Measurements from ENCODE around the gene PLCH2. TPM values are rescaled to one million over a fixed set of nuclear protein-coding genes. Genes with fewer than 3 reads are reported as not detected.

The PLCH2 gene
- total and polyA plus RNA-seq, 2 donors (not counting 3 experiments of a cell fraction or from before 2014, with no cell fraction given), result 0.19 to 0.31 TPM

DNA sequence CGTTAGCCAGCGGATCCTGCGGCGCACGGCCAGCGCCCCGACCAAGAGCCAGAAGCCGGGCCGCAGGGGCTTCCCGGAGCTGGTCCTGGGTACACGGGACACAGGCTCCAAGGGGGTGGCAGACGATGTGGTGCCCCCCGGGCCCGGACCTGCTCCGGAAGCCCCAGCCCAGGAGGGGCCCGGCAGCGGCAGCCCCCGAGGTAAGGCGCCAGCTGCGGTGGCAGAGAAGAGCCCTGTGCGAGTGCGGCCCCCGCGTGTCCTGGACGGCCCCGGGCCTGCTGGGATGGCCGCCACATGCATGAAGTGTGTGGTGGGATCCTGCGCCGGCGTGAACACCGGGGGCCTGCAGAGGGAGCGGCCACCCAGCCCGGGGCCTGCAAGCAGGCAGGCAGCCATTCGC lies 26.1 kb downstream of the PLCH2 start:
- POLR2A ChIA-PET, result no interaction called here
- H3K4me3 ChIP-seq (replicated peaks in 1 of 3; ENCODE audit: insufficient read depth in 1 of 3, low read depth in 1 of 3, low read length in 3 of 3), result no peak overlapping the region
- no peaks in the 10 kb centered on the region for H3K4me1 ChIP-seq (ENCODE audit: control insufficient read depth, extremely low read depth, insufficient read depth, low read length)
- no peaks in the 10 kb centered on the region for H3K79me2 ChIP-seq (ENCODE audit: control insufficient read depth, insufficient read depth, low read length)
- no peaks in the 10 kb centered on the region for H4K20me1 ChIP-seq (replicated peaks; ENCODE audit: control insufficient read depth, extremely low read depth, insufficient read depth, low read length)
- no peaks in the 10 kb centered on the region for H3K36me3 ChIP-seq (ENCODE audit: control insufficient read depth in 2 of 2, extremely low read depth in 1 of 2, insufficient read depth in 2 of 2, low read length in 2 of 2)
- no peaks in the 10 kb centered on the region for H3K27me3 ChIP-seq (ENCODE audit: control insufficient read depth in 2 of 2, insufficient read depth in 2 of 2, low read length in 2 of 2)
- no peak for FAIRE-seq
- BruUV-seq (replicated peaks), result no TSS peak
- H2AFZ ChIP-seq (ENCODE audit: low read depth, low read length), result no peak overlapping the region
- H3K9ac ChIP-seq (replicated peaks; ENCODE audit: extremely low read depth, insufficient read depth, low read length), result no peak overlapping the region
- DNase-seq (ENCODE audit: low read depth, low spot score), result no peak
- no peaks in the 10 kb centered on the region for H3K9me3 ChIP-seq (replicated peaks; ENCODE audit: control insufficient read depth, insufficient read depth, low read length)
- H3K9me1 ChIP-seq (replicated peaks; ENCODE audit: control insufficient read depth, extremely low read depth, insufficient read depth, low read length), result no peaks in the 10 kb centered on the region
- intact Hi-C loops (cut with micrococcal nuclease) (no loop called here), dilution Hi-C loops (cut with MboI; ENCODE audit: extremely low pct_ligation_motif_present, low sequenced_read_pairs) (no loop called here)
- TF ChIP-seq EZH2 (IDR thresholded peaks at IDR 0.05; ENCODE audit: borderline replicate concordance, low read depth, low read length, severe bottlenecking), result no peak
- TF ChIP-seq JUN (IDR thresholded peaks at IDR 0.05; ENCODE audit: borderline replicate concordance, insufficient read depth, insufficient read length, low read depth), result no peak
- TF ChIP-seq, protein P1, sequence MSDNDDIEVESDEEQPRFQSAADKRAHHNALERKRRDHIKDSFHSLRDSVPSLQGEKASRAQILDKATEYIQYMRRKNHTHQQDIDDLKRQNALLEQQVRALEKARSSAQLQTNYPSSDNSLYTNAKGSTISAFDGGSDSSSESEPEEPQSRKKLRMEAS (IDR thresholded peaks at IDR 0.05; ENCODE audit: insufficient read depth, insufficient read length), result no peak
- no peak for TF ChIP-seq GATA2 (IDR thresholded peaks at IDR 0.05; ENCODE audit: insufficient read depth, insufficient read length, low read depth, low read length)
- TF ChIP-seq, protein P2, sequence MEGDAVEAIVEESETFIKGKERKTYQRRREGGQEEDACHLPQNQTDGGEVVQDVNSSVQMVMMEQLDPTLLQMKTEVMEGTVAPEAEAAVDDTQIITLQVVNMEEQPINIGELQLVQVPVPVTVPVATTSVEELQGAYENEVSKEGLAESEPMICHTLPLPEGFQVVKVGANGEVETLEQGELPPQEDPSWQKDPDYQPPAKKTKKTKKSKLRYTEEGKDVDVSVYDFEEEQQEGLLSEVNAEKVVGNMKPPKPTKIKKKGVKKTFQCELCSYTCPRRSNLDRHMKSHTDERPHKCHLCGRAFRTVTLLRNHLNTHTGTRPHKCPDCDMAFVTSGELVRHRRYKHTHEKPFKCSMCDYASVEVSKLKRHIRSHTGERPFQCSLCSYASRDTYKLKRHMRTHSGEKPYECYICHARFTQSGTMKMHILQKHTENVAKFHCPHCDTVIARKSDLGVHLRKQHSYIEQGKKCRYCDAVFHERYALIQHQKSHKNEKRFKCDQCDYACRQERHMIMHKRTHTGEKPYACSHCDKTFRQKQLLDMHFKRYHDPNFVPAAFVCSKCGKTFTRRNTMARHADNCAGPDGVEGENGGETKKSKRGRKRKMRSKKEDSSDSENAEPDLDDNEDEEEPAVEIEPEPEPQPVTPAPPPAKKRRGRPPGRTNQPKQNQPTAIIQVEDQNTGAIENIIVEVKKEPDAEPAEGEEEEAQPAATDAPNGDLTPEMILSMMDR (IDR thresholded peaks at IDR 0.05; ENCODE audit: extremely low read depth in 1 of 2, insufficient read depth in 1 of 2, low read depth in 1 of 2, low read length in 2 of 2), result no peak
- TF ChIP-seq FOS (IDR thresholded peaks at IDR 0.05; ENCODE audit: borderline replicate concordance, insufficient read depth, low read length), result no peak
- no peak for TF ChIP-seq MYC (IDR thresholded peaks at IDR 0.05; ENCODE audit: low read depth, low read length)
- no peak for TF ChIP-seq POLR2AphosphoS5 (IDR thresholded peaks at IDR 0.05; ENCODE audit: insufficient read depth, low read depth, low read length)
- no peak for TF ChIP-seq POLR2A (IDR thresholded peaks at IDR 0.05; ENCODE audit: low read depth, low read length)
- no peak overlapping the region for H3K27ac ChIP-seq (ENCODE audit: insufficient read depth, low read depth, low read length)
- no peak overlapping the region for H3K4me2 ChIP-seq (ENCODE audit: insufficient read depth, low read length)
- CTCF ChIA-PET, result no interaction called here

All from endothelial cell of umbilical vein (primary cell).